ENCODE results near the gene RPL3.

RPL3 gene

GRCh38 chr22:39316440-39317083 lies 2.9 kb downstream of the RPL3 start:
- DNase-seq: no peak

- no peak for DNase-seq
These were observed 4.0 kb downstream of the RPL3 start for GRCh38 chr22:39315389-39315788.

- DNase-seq: no peak
These were observed 5.0 kb downstream of the RPL3 start for GRCh38 chr22:39314251-39314971.

- DNase-seq: no peak
These were observed 6.0 kb downstream of the RPL3 start for GRCh38 chr22:39313258-39314001.

- no peak for DNase-seq
These were observed 7.0 kb downstream of the RPL3 start for GRCh38 chr22:39312410-39312809.

- DNase-seq: no peak
These were observed 7.6 kb downstream of the RPL3 start for GRCh38 chr22:39311592-39312400.

- no peak for DNase-seq
These were observed 9.3 kb downstream of the RPL3 start for GRCh38 chr22:39309881-39310714.

- no peak for DNase-seq
These were observed 10.0 kb downstream of the RPL3 start for GRCh38 chr22:39309364-39309861.

- no peak for DNase-seq
These were observed 10.6 kb downstream of the RPL3 start for GRCh38 chr22:39308614-39309363.

GRCh38 chr22:39306456-39307361 lies 12.7 kb downstream of the RPL3 start:
- DNase-seq: no peak

- no peak for DNase-seq
These were observed 15.3 kb downstream of the RPL3 start for GRCh38 chr22:39303892-39304671.

GRCh38 chr22:39303358-39303757 lies 16.1 kb downstream of the RPL3 start:
- no peak for DNase-seq

GRCh38 chr22:39302431-39302960 lies 16.9 kb downstream of the RPL3 start:
- DNase-seq: no peak

GRCh38 chr22:39301926-39302325 lies 17.5 kb downstream of the RPL3 start:
- no peak for DNase-seq

- DNase-seq: no peak
These were observed 18.3 kb downstream of the RPL3 start for GRCh38 chr22:39301108-39301507.

GRCh38 chr22:39300186-39300830 lies 19.1 kb downstream of the RPL3 start:
- no peak for DNase-seq

GRCh38 chr22:39299829-39300178 lies 19.6 kb downstream of the RPL3 start:
- DNase-seq: no peak

- no peak for DNase-seq
These were observed 21.0 kb downstream of the RPL3 start for GRCh38 chr22:39298241-39298987.
